ENCODE data around the gene FHOD1.

Gene FHOD1

GRCh38 chr16:67229906-67230808 is 17.1 kb downstream of the FHOD1 start:
- in situ Hi-C loops (cut with MboI; ENCODE audit: low pct_unique_long_range_greater_than_20kb, low sequenced_read_pairs, unreplicated experiment), result no loop called here
- DNase-seq (ENCODE audit: low spot score), result no peak
- TF ChIP-seq CTCF (IDR thresholded peaks at IDR 0.05; ENCODE audit: extremely low read depth, insufficient read depth, missing control alignments), result no peak

GRCh38 chr16:67228905-67229304 is 18.4 kb downstream of the FHOD1 start:
- no peak for DNase-seq (ENCODE audit: low spot score)
- TF ChIP-seq CTCF (IDR thresholded peaks at IDR 0.05; ENCODE audit: extremely low read depth, insufficient read depth, missing control alignments), result no peak
- in situ Hi-C loops (cut with MboI; ENCODE audit: low pct_unique_long_range_greater_than_20kb, low sequenced_read_pairs, unreplicated experiment), result no loop called here

- TF ChIP-seq CTCF (IDR thresholded peaks at IDR 0.05; ENCODE audit: extremely low read depth, insufficient read depth, missing control alignments), result no peak
- no peak for DNase-seq (ENCODE audit: low spot score)
- in situ Hi-C loops (cut with MboI; ENCODE audit: low pct_unique_long_range_greater_than_20kb, low sequenced_read_pairs, unreplicated experiment), result no loop called here
Measured at GRCh38 chr16:67228034-67228785, 19.1 kb downstream of the FHOD1 start.

DNA sequence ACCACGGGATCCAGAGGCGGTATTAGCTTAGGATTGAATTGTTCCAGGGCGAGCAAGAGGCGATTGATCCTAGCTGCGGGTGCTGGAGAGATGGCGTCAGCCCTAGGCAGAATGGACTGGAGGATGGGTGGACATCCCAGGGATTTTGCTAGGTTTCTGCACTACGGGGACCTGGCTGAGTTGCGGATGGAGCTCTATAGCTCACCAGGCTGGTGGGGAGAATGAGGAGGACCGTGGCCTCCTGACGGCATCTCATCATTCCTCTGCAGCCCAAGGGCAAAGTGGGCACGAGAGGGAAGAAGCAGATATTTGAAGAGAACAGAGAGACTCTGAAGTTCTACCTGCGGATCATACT is 19.7 kb downstream of the FHOD1 start:
- no peak for TF ChIP-seq CTCF (IDR thresholded peaks at IDR 0.05; ENCODE audit: extremely low read depth, insufficient read depth, missing control alignments)
- no peak for DNase-seq (ENCODE audit: low spot score)
- in situ Hi-C loops (cut with MboI; ENCODE audit: low pct_unique_long_range_greater_than_20kb, low sequenced_read_pairs, unreplicated experiment), result no loop called here

- in situ Hi-C loops (cut with MboI; ENCODE audit: low pct_unique_long_range_greater_than_20kb, low sequenced_read_pairs, unreplicated experiment), result no loop called here
- TF ChIP-seq CTCF (IDR thresholded peaks at IDR 0.05; ENCODE audit: extremely low read depth, insufficient read depth, missing control alignments), result peak; percentile 31
Measured at GRCh38 chr16:67226804-67227566, 20.3 kb downstream of the FHOD1 start, which contains the start of gene TMEM208. Gene TMEM208 (plus strand): TSS chr16:67227130. CDS start chr16:67227219, 89 bp downstream.

GRCh38 chr16:67226295-67226803 is 20.9 kb downstream of the FHOD1 start:
- in situ Hi-C loops (cut with MboI; ENCODE audit: low pct_unique_long_range_greater_than_20kb, low sequenced_read_pairs, unreplicated experiment), result no loop called here
- no peak for DNase-seq (ENCODE audit: low spot score)
- no peak for TF ChIP-seq CTCF (IDR thresholded peaks at IDR 0.05; ENCODE audit: extremely low read depth, insufficient read depth, missing control alignments)

More at GRCh38 chr16:67226804-67227566, 20.3 kb downstream of the FHOD1 start, which contains the start of gene TMEM208:
- DNase-seq (ENCODE audit: low spot score), result peak; percentile 98
